ENCODE measurements around the gene DFFB. TPM values are rescaled to one million over a fixed set of nuclear protein-coding genes. Genes with fewer than 3 reads are reported as not detected.

DFFB gene
- polyA plus RNA-seq, 3 donors = 5.9 to 14.7 (median 6.6) TPM

DNA sequence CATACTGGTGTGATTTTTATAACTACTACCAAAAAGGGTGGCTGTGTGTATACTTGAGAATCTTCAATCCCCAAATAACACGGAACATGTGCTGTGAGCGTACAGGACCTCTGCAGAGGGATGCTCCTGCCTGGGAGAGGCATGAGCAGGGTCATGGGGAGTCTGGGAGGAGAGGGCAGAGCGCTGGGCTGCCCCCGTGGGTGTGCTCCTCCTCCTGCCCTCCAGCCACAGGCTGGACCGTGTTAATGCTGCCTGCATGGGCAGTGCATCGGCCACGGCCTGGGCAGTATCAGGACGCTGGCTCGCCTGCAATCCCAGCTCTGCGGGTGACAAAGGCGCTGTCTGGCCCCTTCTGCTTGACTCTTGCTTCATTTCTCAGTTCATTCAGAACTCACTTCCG, 6.4 kb upstream of the DFFB start:
- no peak overlapping the region for H2AFZ ChIP-seq (ENCODE audit: insufficient read depth, low read depth, low read length, poor library complexity, severe bottlenecking)
- no peak overlapping the region for H3K4me2 ChIP-seq (replicated peaks; ENCODE audit: extremely low read depth, low read length, poor library complexity, severe bottlenecking)
- no peak overlapping the region for H3K9ac ChIP-seq (ENCODE audit: insufficient read depth, low read length, poor library complexity, severe bottlenecking)
- H3K9me3 ChIP-seq (replicated peaks in 1 of 2; ENCODE audit: control insufficient read depth in 1 of 2, insufficient read depth in 1 of 2, low read length in 2 of 2) = no peaks in the 10 kb centered on the region
- peaks cover 24% of the 10 kb centered on the region for H4K20me1 ChIP-seq (ENCODE audit: insufficient read depth, low read length)
- H3K79me2 ChIP-seq (ENCODE audit: insufficient read depth, low read length) = peaks cover 9% of the 10 kb centered on the region
- H3K36me3 ChIP-seq (replicated peaks in 1 of 2; ENCODE audit: control insufficient read depth in 1 of 2, insufficient read depth in 2 of 2, low read length in 2 of 2) = peaks cover 29 to 62% of the 10 kb centered on the region in 2 donors
- H3K4me1 ChIP-seq (ENCODE audit: control insufficient read depth in 1 of 2, insufficient read depth in 2 of 2, low read length in 2 of 2) = peaks cover 4 to 5% of the 10 kb centered on the region in 2 donors
- H3K27me3 ChIP-seq (ENCODE audit: control insufficient read depth in 2 of 2, insufficient read depth in 2 of 2, low read length in 2 of 2) = no peaks in the 10 kb centered on the region
- no peak overlapping the region for H3K4me3 Mint-ChIP-seq
- H3K27me3 Mint-ChIP-seq (ENCODE audit: low read depth in 3 of 3) = peaks cover 0 to 5% (median 3%) of the 10 kb centered on the region in 3 donors
- WGBS (ENCODE audit: insufficient coverage) = 88% methylated on average over 8 of the region's 12 CpGs
- peaks cover 45 to 47% of the 10 kb centered on the region in 2 donors for H3K36me3 Mint-ChIP-seq
- intact Hi-C loops (cut with micrococcal nuclease) = no loop called here
- H3K9me3 Mint-ChIP-seq = no peaks in the 10 kb centered on the region
- no peak for DNase-seq
- H3K4me1 Mint-ChIP-seq = peaks cover 13% of the 10 kb centered on the region
- H3K27ac ChIP-seq (ENCODE audit: low read depth in 1 of 2, low read length in 2 of 2) = no peak overlapping the region
- TF ChIP-seq, protein P1, sequence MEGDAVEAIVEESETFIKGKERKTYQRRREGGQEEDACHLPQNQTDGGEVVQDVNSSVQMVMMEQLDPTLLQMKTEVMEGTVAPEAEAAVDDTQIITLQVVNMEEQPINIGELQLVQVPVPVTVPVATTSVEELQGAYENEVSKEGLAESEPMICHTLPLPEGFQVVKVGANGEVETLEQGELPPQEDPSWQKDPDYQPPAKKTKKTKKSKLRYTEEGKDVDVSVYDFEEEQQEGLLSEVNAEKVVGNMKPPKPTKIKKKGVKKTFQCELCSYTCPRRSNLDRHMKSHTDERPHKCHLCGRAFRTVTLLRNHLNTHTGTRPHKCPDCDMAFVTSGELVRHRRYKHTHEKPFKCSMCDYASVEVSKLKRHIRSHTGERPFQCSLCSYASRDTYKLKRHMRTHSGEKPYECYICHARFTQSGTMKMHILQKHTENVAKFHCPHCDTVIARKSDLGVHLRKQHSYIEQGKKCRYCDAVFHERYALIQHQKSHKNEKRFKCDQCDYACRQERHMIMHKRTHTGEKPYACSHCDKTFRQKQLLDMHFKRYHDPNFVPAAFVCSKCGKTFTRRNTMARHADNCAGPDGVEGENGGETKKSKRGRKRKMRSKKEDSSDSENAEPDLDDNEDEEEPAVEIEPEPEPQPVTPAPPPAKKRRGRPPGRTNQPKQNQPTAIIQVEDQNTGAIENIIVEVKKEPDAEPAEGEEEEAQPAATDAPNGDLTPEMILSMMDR (IDR thresholded peaks at IDR 0.05) = no peak
- H3K4me3 ChIP-seq (replicated peaks in 1 of 3; ENCODE audit: low read depth in 2 of 3, low read length in 3 of 3) = no peak overlapping the region
- H3K27ac Mint-ChIP-seq = no peak overlapping the region

DNA sequence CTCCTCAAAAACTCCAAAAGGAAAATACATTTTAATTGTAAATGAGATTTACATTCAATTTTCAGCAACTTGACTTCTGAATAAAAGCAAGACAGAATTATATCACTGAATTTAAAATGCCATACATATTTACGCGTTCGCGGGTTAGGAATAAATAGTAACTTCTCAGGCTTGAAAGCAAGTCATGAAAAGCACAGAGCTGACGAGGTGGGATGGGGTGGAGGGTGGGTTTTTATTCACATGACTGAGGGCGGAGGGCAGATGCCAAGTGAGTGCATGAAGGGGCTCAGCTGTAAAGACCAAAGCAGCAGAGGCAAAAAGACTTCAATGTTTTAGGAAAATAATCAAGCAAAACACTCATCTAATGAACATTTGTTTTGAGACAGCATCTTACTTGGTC, 6.0 kb upstream of the DFFB start:
- no peak overlapping the region for H3K9ac ChIP-seq (ENCODE audit: insufficient read depth, low read length, poor library complexity, severe bottlenecking)
- Mint-ChIP-seq H3K27me3 (ENCODE audit: low read depth in 3 of 3) (peaks cover 0 to 8% (median 6%) of the 10 kb centered on the region in 3 donors), H3K36me3 (peaks cover 45 to 47% of the 10 kb centered on the region in 2 donors), H3K4me1 (peaks cover 18% of the 10 kb centered on the region), H3K4me3 (no peak overlapping the region), H3K27ac (no peak overlapping the region), H3K9me3 (no peaks in the 10 kb centered on the region)
- H2AFZ ChIP-seq (ENCODE audit: insufficient read depth, low read depth, low read length, poor library complexity, severe bottlenecking) = no peak overlapping the region
- WGBS (ENCODE audit: insufficient coverage) = 100% methylated on average over 1 of the region's 6 CpGs
- H3K36me3 ChIP-seq (replicated peaks in 1 of 2; ENCODE audit: control insufficient read depth in 1 of 2, insufficient read depth in 2 of 2, low read length in 2 of 2) = peaks cover 29 to 58% of the 10 kb centered on the region in 2 donors
- TF ChIP-seq, protein P1 (IDR thresholded peaks at IDR 0.05) = no peak
- intact Hi-C loops (cut with micrococcal nuclease) = no loop called here
- peaks cover 13% of the 10 kb centered on the region for H3K79me2 ChIP-seq (ENCODE audit: insufficient read depth, low read length)
- H3K4me1 ChIP-seq (ENCODE audit: control insufficient read depth in 1 of 2, insufficient read depth in 2 of 2, low read length in 2 of 2) = peaks cover 8 to 10% of the 10 kb centered on the region in 2 donors
- no peak for DNase-seq
- no peak overlapping the region for H3K27ac ChIP-seq (ENCODE audit: low read depth in 1 of 2, low read length in 2 of 2)
- peaks cover 26% of the 10 kb centered on the region for H4K20me1 ChIP-seq (ENCODE audit: insufficient read depth, low read length)
- H3K4me3 ChIP-seq (replicated peaks in 1 of 3; ENCODE audit: low read depth in 2 of 3, low read length in 3 of 3) = no peak overlapping the region
- no peak overlapping the region for H3K4me2 ChIP-seq (replicated peaks; ENCODE audit: extremely low read depth, low read length, poor library complexity, severe bottlenecking)
- no peaks in the 10 kb centered on the region for H3K27me3 ChIP-seq (ENCODE audit: control insufficient read depth in 2 of 2, insufficient read depth in 2 of 2, low read length in 2 of 2)
- H3K9me3 ChIP-seq (replicated peaks in 1 of 2; ENCODE audit: control insufficient read depth in 1 of 2, insufficient read depth in 1 of 2, low read length in 2 of 2) = no peaks in the 10 kb centered on the region

All from CD14-positive monocyte (primary cell).